ENCODE data around the gene GNAO1.

DNA sequence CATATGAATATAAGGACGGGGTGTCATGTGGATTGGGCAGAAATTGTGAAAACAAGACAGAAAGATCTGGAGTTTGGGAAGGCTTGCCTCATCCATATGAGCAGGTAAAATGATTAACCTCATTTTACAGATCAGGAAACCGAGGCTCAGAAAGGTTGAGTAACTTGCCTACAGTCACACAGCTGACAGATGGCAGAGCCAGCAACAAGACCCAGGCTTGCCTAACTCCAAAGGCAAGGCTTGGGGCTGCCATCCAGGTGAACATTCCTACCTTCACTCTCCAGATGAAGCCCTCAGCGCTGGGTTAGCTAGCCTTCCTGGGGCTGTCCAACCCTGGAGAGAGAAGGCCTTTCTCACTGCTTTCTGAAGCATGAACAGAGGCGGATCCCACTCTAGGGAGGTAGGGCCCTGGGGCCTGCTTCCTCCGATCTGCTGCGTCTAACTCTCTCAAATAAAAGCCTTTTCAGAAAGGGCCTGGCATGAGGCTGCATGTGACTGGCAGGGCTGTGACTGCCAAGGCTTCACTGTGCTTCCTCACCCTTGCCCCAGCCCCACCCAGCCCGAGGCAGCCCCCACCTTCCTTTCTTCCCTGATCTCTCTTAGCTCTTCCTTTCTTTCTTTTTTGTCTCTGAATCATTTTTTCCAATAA, 107.8 kb downstream of the GNAO1 start:
- TF ChIP-seq L3MBTL2 (conservative IDR thresholded peaks at IDR 0.05) (no peak), SP1 (IDR thresholded peaks at IDR 0.05) (no peak), ELF4 (IDR thresholded peaks at IDR 0.05) (no peak), FOXM1 (IDR thresholded peaks at IDR 0.05; ENCODE audit: borderline replicate concordance) (no peak), ARNT (IDR thresholded peaks at IDR 0.05) (no peak), NFRKB (IDR thresholded peaks at IDR 0.05) (no peak), HDGF (IDR thresholded peaks at IDR 0.05; ENCODE audit: borderline replicate concordance) (no peak)
